ENCODE measurements around the gene HDC.

HDC gene

GRCh38 chr15:50265620-50266019, at the start of gene HDC:
Gene HDC, minus strand, starts transcription at chr15:50265726. Its CDS starts 103 bp downstream, at chr15:50265623.
- no peak for DNase-seq (ENCODE audit: low spot score)

GRCh38 chr15:50312636-50313035, 47.1 kb upstream of the HDC start:
- DNase-seq (ENCODE audit: low spot score): no peak

- DNase-seq (ENCODE audit: low spot score): no peak
Measured at GRCh38 chr15:50307799-50308198, 42.3 kb upstream of the HDC start.

- DNase-seq (ENCODE audit: low spot score): no peak
Measured at GRCh38 chr15:50304836-50305235, 39.3 kb upstream of the HDC start.

GRCh38 chr15:50302581-50302980, 37.1 kb upstream of the HDC start:
- DNase-seq (ENCODE audit: low spot score): no peak

GRCh38 chr15:50298340-50298739, 32.8 kb upstream of the HDC start:
- DNase-seq (ENCODE audit: low spot score): no peak

GRCh38 chr15:50295966-50296365, 30.4 kb upstream of the HDC start:
- DNase-seq (ENCODE audit: low spot score): no peak

GRCh38 chr15:50289749-50290148, 24.2 kb upstream of the HDC start:
- DNase-seq (ENCODE audit: low spot score): no peak

GRCh38 chr15:50287324-50288116, 22.0 kb upstream of the HDC start:
- no peak for DNase-seq (ENCODE audit: low spot score)

GRCh38 chr15:50281427-50281826, 15.9 kb upstream of the HDC start:
- no peak for DNase-seq (ENCODE audit: low spot score)

GRCh38 chr15:50280271-50280670, 14.7 kb upstream of the HDC start:
- DNase-seq (ENCODE audit: low spot score): no peak

GRCh38 chr15:50278496-50278895, 13.0 kb upstream of the HDC start:
- no peak for DNase-seq (ENCODE audit: low spot score)

GRCh38 chr15:50277370-50277769, 11.8 kb upstream of the HDC start:
- no peak for DNase-seq (ENCODE audit: low spot score)

GRCh38 chr15:50275908-50276307, 10.4 kb upstream of the HDC start:
- DNase-seq (ENCODE audit: low spot score): no peak

GRCh38 chr15:50275091-50275490, 9.6 kb upstream of the HDC start:
- DNase-seq (ENCODE audit: low spot score): no peak

- DNase-seq (ENCODE audit: low spot score): no peak
Measured at GRCh38 chr15:50267577-50267976, 2.1 kb upstream of the HDC start.

- DNase-seq (ENCODE audit: low spot score): no peak
Measured at GRCh38 chr15:50262533-50262932, 3.0 kb downstream of the HDC start.

- DNase-seq (ENCODE audit: low spot score): no peak
Measured at GRCh38 chr15:50261981-50262380, 3.5 kb downstream of the HDC start.

GRCh38 chr15:50260969-50261496, 4.5 kb downstream of the HDC start:
- no peak for DNase-seq (ENCODE audit: low spot score)

GRCh38 chr15:50259276-50259675, 6.2 kb downstream of the HDC start:
- DNase-seq (ENCODE audit: low spot score): no peak

- DNase-seq (ENCODE audit: low spot score): no peak
Measured at GRCh38 chr15:50257924-50258323, 7.6 kb downstream of the HDC start.

- no peak for DNase-seq (ENCODE audit: low spot score)
Measured at GRCh38 chr15:50257332-50257731, 8.2 kb downstream of the HDC start.

- DNase-seq (ENCODE audit: low spot score): no peak
Measured at GRCh38 chr15:50256188-50257041, 9.1 kb downstream of the HDC start.
